Panc1 (cell line): ENCODE data around the gene CDC5L.

Experiments used
- CTCF ChIP-seq: fragments of 450-650 bp; IDR thresholded peaks from 2 replicates; pipeline ENCODE4 v1.5.1; 2017; ENCODE audit warnings: mild to moderate bottlenecking
- POLR2AphosphoS5 ChIP-seq: IDR thresholded peaks from 2 replicates; pipeline ENCODE4 v1.6.1; 2012; ENCODE audit warnings: mild to moderate bottlenecking, low read depth, low read length, moderate library complexity
- REST ChIP-seq, 2 experiments: IDR thresholded peaks; 2 replicates each; pipeline ENCODE4 v1.6.1; 2011 to 2012; ENCODE audit warnings: low read depth in 2 of 2, control low read depth in 1 of 2, low read length in 1 of 2, mild to moderate bottlenecking in 1 of 2, moderate library complexity in 1 of 2; ENCODE audit not compliant: insufficient read depth in 1 of 2
- SIN3A ChIP-seq: IDR thresholded peaks from 2 replicates; pipeline ENCODE4 v1.6.1; 2012; ENCODE audit warnings: low read depth, mild to moderate bottlenecking, low read length, moderate library complexity, borderline replicate concordance; ENCODE audit not compliant: insufficient read depth
- TCF7L2 ChIP-seq: IDR thresholded peaks from 2 replicates; pipeline ENCODE4 v1.6.1; 2011; ENCODE audit warnings: mild to moderate bottlenecking, low read depth, low read length, inconsistent platforms

GRCh38 chr6:44415873-44416502 is 28.5 kb downstream of the CDC5L start:
- TF ChIP-seq CTCF, result no peak
- TF ChIP-seq POLR2AphosphoS5, result no peak
- no peak for TF ChIP-seq SIN3A
- no peak for TF ChIP-seq REST (IDR thresholded peaks at IDR 0.05; ENCODE audit: insufficient read depth in 1 of 2, low read depth in 2 of 2, low read length in 1 of 2)
- TF ChIP-seq TCF7L2, result no peak
